ENCODE results near the gene BRCA2.

Gene BRCA2

GRCh38 chr13:32447894-32448623 is 132.8 kb downstream of the BRCA2 start:
- Histone ChIP-seq H3K4me3 (ENCODE audit: low read length) (no peak overlapping the region), H3K4me2 (ENCODE audit: low read depth, low read length) (no peak overlapping the region), H3K36me3 (replicated peaks; ENCODE audit: insufficient read depth, low read length) (no peaks in the 10 kb centered on the region), H3F3A (ENCODE audit: insufficient read depth, low read length) (no peaks in the 10 kb centered on the region), H2AFZ (ENCODE audit: low read length) (no peak overlapping the region), H3K4me1 (ENCODE audit: low read length) (peaks cover 6% of the 10 kb centered on the region; the same call in 1 of the 2 replicates), H3K27me3 (replicated peaks; ENCODE audit: insufficient read depth, low read length) (no peaks in the 10 kb centered on the region), H3K9ac (ENCODE audit: low read length) (no peak overlapping the region), H3K9me3 (replicated peaks; ENCODE audit: insufficient read depth, low read length) (no peaks in the 10 kb centered on the region), H3K9me2 (replicated peaks; ENCODE audit: insufficient read depth, low read length) (no peaks in the 10 kb centered on the region), H3K79me2 (ENCODE audit: low read length) (no peaks in the 10 kb centered on the region), H3K27ac (ENCODE audit: low read length) (no peak overlapping the region), H4K20me1 (ENCODE audit: insufficient read depth, low read length) (no peaks in the 10 kb centered on the region)
- no peak for TF ChIP-seq EZH2phosphoT487 (IDR thresholded peaks at IDR 0.05; ENCODE audit: low read length)
- TF ChIP-seq EZH2 (optimal IDR thresholded peaks at IDR 0.05; ENCODE audit: low read depth, low read length) = no peak
- TF ChIP-seq, protein P1, sequence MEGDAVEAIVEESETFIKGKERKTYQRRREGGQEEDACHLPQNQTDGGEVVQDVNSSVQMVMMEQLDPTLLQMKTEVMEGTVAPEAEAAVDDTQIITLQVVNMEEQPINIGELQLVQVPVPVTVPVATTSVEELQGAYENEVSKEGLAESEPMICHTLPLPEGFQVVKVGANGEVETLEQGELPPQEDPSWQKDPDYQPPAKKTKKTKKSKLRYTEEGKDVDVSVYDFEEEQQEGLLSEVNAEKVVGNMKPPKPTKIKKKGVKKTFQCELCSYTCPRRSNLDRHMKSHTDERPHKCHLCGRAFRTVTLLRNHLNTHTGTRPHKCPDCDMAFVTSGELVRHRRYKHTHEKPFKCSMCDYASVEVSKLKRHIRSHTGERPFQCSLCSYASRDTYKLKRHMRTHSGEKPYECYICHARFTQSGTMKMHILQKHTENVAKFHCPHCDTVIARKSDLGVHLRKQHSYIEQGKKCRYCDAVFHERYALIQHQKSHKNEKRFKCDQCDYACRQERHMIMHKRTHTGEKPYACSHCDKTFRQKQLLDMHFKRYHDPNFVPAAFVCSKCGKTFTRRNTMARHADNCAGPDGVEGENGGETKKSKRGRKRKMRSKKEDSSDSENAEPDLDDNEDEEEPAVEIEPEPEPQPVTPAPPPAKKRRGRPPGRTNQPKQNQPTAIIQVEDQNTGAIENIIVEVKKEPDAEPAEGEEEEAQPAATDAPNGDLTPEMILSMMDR (IDR thresholded peaks at IDR 0.05; ENCODE audit: low read length) = no peak
- DNase-seq = no peak

DNA sequence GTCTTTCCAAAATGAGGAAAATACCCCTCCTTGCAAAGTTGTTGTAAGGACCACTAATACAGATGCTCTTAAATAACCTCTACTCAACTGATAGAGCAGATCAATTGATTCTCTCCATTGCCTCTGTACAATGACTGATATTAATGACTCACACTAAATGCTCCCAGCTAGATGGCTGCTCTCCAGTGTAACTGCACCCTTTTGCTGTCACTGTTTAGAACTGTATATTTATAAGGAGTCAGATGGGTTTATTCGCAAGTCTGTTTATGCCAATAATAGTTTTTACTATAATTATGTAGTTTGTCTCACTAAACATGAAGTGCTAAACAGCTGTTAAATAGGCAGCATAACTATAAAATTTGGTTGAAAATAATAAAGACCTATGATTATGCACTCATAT is 133.7 kb downstream of the BRCA2 start:
- no peaks in the 10 kb centered on the region for H3K27me3 ChIP-seq (replicated peaks; ENCODE audit: insufficient read depth, low read length)
- H3K27ac ChIP-seq (ENCODE audit: low read length) = no peak overlapping the region
- H3K4me3 ChIP-seq (ENCODE audit: low read length) = no peak overlapping the region
- no peak overlapping the region for H3K9ac ChIP-seq (ENCODE audit: low read length)
- H3K36me3 ChIP-seq (replicated peaks; ENCODE audit: insufficient read depth, low read length) = no peaks in the 10 kb centered on the region
- DNase-seq = no peak
- no peaks in the 10 kb centered on the region for H3K4me1 ChIP-seq (ENCODE audit: low read length)
- H3F3A ChIP-seq (ENCODE audit: insufficient read depth, low read length) = no peaks in the 10 kb centered on the region
- H2AFZ ChIP-seq (ENCODE audit: low read length) = no peak overlapping the region
- TF ChIP-seq EZH2phosphoT487 (IDR thresholded peaks at IDR 0.05; ENCODE audit: low read length) (no peak), EZH2 (optimal IDR thresholded peaks at IDR 0.05; ENCODE audit: low read depth, low read length) (no peak)
- TF ChIP-seq, protein P1 (IDR thresholded peaks at IDR 0.05; ENCODE audit: low read length) = no peak
- no peak overlapping the region for H3K4me2 ChIP-seq (ENCODE audit: low read depth, low read length)
- no peaks in the 10 kb centered on the region for H3K9me2 ChIP-seq (replicated peaks; ENCODE audit: insufficient read depth, low read length)
- no peaks in the 10 kb centered on the region for H3K9me3 ChIP-seq (replicated peaks; ENCODE audit: insufficient read depth, low read length)
- no peaks in the 10 kb centered on the region for H4K20me1 ChIP-seq (ENCODE audit: insufficient read depth, low read length)
- H3K79me2 ChIP-seq (ENCODE audit: low read length) = no peaks in the 10 kb centered on the region
